Keratinocyte (primary cell): ENCODE results near the gene BORCS8.

Source experiments
- EZH2 ChIP-seq: IDR thresholded peaks from one replicate; pipeline ENCODE4 v1.6.1; 2012; ENCODE audit warnings: inconsistent platforms, mild to moderate bottlenecking, low read length, moderate library complexity
- TF ChIP-seq, protein P1 (sequence below), 3 experiments: IDR thresholded peaks in 1 of 3; conservative IDR thresholded peaks in 1 of 3; optimal IDR thresholded peaks in 1 of 3; 2 replicates in 2 of 3; 3 replicates in 1 of 3; pipeline versions ENCODE3 to v1.5.1; 2011; ENCODE audit warnings: low read length in 3 of 3, mild to moderate bottlenecking in 3 of 3, moderate library complexity in 2 of 3, control low read depth in 1 of 3, inconsistent platforms in 1 of 3; ENCODE audit not compliant: insufficient read depth in 2 of 3; ENCODE audit errors: extremely low read depth in 1 of 3

DNA sequence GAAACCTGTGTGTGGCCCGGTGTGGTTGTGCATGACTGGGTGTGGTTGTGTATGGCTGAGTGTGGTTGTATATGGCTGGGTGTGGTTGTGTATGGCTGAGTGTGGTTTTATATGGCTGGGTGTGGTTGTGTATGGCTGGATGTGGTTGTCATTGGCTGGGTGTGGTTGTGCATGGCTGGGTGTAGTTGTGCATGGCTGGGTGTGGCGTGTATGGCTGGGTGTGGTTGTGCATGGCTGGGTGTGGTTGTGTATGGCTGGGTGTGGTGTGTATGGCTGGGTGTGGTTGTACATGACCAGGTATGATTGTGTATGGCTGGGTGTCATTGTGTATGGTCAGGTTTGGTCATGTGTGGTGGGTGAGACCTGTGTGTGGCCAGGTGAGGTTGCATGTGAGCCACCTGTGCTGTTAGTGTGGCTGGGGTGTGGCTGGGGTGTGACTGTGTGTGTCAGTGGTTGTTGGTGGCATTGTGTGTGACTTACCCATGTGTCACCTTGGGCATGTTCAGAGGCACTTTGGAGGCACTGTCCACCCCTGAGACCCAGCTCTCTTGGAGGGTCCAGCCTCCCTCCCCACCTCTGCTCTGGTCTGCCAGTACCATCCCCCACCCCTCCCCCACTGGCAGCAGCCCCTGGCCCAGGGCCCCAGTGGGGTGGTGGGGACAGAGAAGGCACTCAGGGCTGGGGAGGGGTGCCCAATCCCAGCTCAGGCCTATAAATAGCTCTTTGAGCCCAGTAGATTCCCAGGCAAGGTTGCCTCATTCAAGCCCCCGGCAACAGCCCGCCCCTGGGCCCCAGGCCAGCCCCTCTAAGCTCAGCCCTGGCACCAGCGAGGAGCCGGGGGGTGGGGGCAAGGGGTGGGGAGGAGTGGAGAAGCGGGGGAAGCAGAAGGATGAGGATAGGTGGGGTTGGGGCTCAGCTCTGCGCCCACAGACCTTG lies 16.0 kb upstream of the BORCS8 start:
- TF ChIP-seq, protein P1, sequence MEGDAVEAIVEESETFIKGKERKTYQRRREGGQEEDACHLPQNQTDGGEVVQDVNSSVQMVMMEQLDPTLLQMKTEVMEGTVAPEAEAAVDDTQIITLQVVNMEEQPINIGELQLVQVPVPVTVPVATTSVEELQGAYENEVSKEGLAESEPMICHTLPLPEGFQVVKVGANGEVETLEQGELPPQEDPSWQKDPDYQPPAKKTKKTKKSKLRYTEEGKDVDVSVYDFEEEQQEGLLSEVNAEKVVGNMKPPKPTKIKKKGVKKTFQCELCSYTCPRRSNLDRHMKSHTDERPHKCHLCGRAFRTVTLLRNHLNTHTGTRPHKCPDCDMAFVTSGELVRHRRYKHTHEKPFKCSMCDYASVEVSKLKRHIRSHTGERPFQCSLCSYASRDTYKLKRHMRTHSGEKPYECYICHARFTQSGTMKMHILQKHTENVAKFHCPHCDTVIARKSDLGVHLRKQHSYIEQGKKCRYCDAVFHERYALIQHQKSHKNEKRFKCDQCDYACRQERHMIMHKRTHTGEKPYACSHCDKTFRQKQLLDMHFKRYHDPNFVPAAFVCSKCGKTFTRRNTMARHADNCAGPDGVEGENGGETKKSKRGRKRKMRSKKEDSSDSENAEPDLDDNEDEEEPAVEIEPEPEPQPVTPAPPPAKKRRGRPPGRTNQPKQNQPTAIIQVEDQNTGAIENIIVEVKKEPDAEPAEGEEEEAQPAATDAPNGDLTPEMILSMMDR (optimal IDR thresholded peaks at IDR 0.05 in 1 of 3, IDR thresholded peaks at IDR 0.05 in 1 of 3, conservative IDR thresholded peaks at IDR 0.05 in 1 of 3; ENCODE audit: extremely low read depth in 1 of 3, insufficient read depth in 2 of 3, low read length in 3 of 3): no peak
- no peak for TF ChIP-seq EZH2
